ENCODE results near the gene PMS1.
"Not testable (repeated sequence)": the region's sequence is repeated elsewhere in the genome, so short reads cannot be mapped to it uniquely, and the experiment has no call there.

PMS1 gene

GRCh38 chr2:189830510-189830909 is 46.3 kb downstream of the PMS1 start:
- no peaks in the 10 kb centered on the region for H3K9me2 ChIP-seq (replicated peaks; ENCODE audit: low read depth, low read length)
- no peak overlapping the region for H3K9ac ChIP-seq (ENCODE audit: low read depth, low read length, poor library complexity, severe bottlenecking)
- no peaks in the 10 kb centered on the region for H3K27me3 ChIP-seq (ENCODE audit: insufficient read depth, low read length, poor library complexity, severe bottlenecking)
- no peaks in the 10 kb centered on the region for H3K79me2 ChIP-seq (ENCODE audit: insufficient read depth, low read length)
- H2AFZ ChIP-seq (ENCODE audit: low read length): no peak overlapping the region
- no peak overlapping the region for H3K4me3 ChIP-seq (ENCODE audit: low read length, poor library complexity, severe bottlenecking)
- TF ChIP-seq CTCF (conservative IDR thresholded peaks at IDR 0.05; ENCODE audit: low read length) (no peak), EZH2phosphoT487 (IDR thresholded peaks at IDR 0.05; ENCODE audit: borderline replicate concordance) (no peak)
- H3K36me3 ChIP-seq (ENCODE audit: insufficient read depth, low read length): peaks cover 11% of the 10 kb centered on the region; the same call in 1 of the 2 replicates
- H4K20me1 ChIP-seq (ENCODE audit: insufficient read depth, low read length, poor library complexity, severe bottlenecking): no peaks in the 10 kb centered on the region
- no peaks in the 10 kb centered on the region for H3F3A ChIP-seq (ENCODE audit: low read depth)
- no peaks in the 10 kb centered on the region for H3K9me3 ChIP-seq (ENCODE audit: insufficient read depth, low read depth, low read length)
- H3K4me2 ChIP-seq (ENCODE audit: low read depth, low read length, poor library complexity, severe bottlenecking): no peak overlapping the region
- H3K4me1 ChIP-seq (ENCODE audit: insufficient read depth, low read length, poor library complexity, severe bottlenecking): no peaks in the 10 kb centered on the region

GRCh38 chr2:189834059-189834458 is 49.8 kb downstream of the PMS1 start:
- no peak overlapping the region for H2AFZ ChIP-seq (ENCODE audit: low read length)
- H3F3A ChIP-seq (ENCODE audit: low read depth): no peaks in the 10 kb centered on the region
- TF ChIP-seq EZH2phosphoT487 (IDR thresholded peaks at IDR 0.05; ENCODE audit: borderline replicate concordance) (no peak), CTCF (conservative IDR thresholded peaks at IDR 0.05; ENCODE audit: low read length) (no peak)
- H3K79me2 ChIP-seq (ENCODE audit: insufficient read depth, low read length): no peaks in the 10 kb centered on the region
- H3K36me3 ChIP-seq (ENCODE audit: insufficient read depth, low read length): peaks cover 8% of the 10 kb centered on the region; the same call in 1 of the 2 replicates
- no peaks in the 10 kb centered on the region for H3K9me2 ChIP-seq (replicated peaks; ENCODE audit: low read depth, low read length)
- no peaks in the 10 kb centered on the region for H3K4me1 ChIP-seq (ENCODE audit: insufficient read depth, low read length, poor library complexity, severe bottlenecking)
- no peaks in the 10 kb centered on the region for H3K27me3 ChIP-seq (ENCODE audit: insufficient read depth, low read length, poor library complexity, severe bottlenecking)
- no peak overlapping the region for H3K4me2 ChIP-seq (ENCODE audit: low read depth, low read length, poor library complexity, severe bottlenecking)
- no peaks in the 10 kb centered on the region for H3K9me3 ChIP-seq (ENCODE audit: insufficient read depth, low read depth, low read length)
- no peak overlapping the region for H3K4me3 ChIP-seq (ENCODE audit: low read length, poor library complexity, severe bottlenecking)
- no peaks in the 10 kb centered on the region for H4K20me1 ChIP-seq (ENCODE audit: insufficient read depth, low read length, poor library complexity, severe bottlenecking)
- no peak overlapping the region for H3K9ac ChIP-seq (ENCODE audit: low read depth, low read length, poor library complexity, severe bottlenecking)

- H3K9me3 ChIP-seq (ENCODE audit: insufficient read depth, low read depth, low read length); H3K79me2 ChIP-seq (ENCODE audit: insufficient read depth, low read length); H3K9me2 ChIP-seq (replicated peaks; ENCODE audit: low read depth, low read length); H3K36me3 ChIP-seq (ENCODE audit: insufficient read depth, low read length); H3K9ac ChIP-seq (ENCODE audit: low read depth, low read length, poor library complexity, severe bottlenecking); H3K27me3 ChIP-seq (ENCODE audit: insufficient read depth, low read length, poor library complexity, severe bottlenecking); H3K4me1 ChIP-seq (ENCODE audit: insufficient read depth, low read length, poor library complexity, severe bottlenecking); H3K4me3 ChIP-seq (ENCODE audit: low read length, poor library complexity, severe bottlenecking); H3F3A ChIP-seq (ENCODE audit: low read depth); H4K20me1 ChIP-seq (ENCODE audit: insufficient read depth, low read length, poor library complexity, severe bottlenecking); H2AFZ ChIP-seq (ENCODE audit: low read length); H3K4me2 ChIP-seq (ENCODE audit: low read depth, low read length, poor library complexity, severe bottlenecking): not testable (repeated sequence)
Measured at GRCh38 chr2:189834642-189835041, 50.4 kb downstream of the PMS1 start.

GRCh38 chr2:189835855-189836558 is 51.8 kb downstream of the PMS1 start:
- no peaks in the 10 kb centered on the region for H3K27me3 ChIP-seq (ENCODE audit: insufficient read depth, low read length, poor library complexity, severe bottlenecking)
- H2AFZ ChIP-seq (ENCODE audit: low read length): no peak overlapping the region

More at GRCh38 chr2:189835855-189836558, 51.8 kb downstream of the PMS1 start:
- Histone ChIP-seq H3F3A (ENCODE audit: low read depth) (no peaks in the 10 kb centered on the region), H4K20me1 (ENCODE audit: insufficient read depth, low read length, poor library complexity, severe bottlenecking) (no peaks in the 10 kb centered on the region), H3K9ac (ENCODE audit: low read depth, low read length, poor library complexity, severe bottlenecking) (no peak overlapping the region), H3K9me2 (replicated peaks; ENCODE audit: low read depth, low read length) (no peaks in the 10 kb centered on the region), H3K4me1 (ENCODE audit: insufficient read depth, low read length, poor library complexity, severe bottlenecking) (no peaks in the 10 kb centered on the region), H3K4me2 (ENCODE audit: low read depth, low read length, poor library complexity, severe bottlenecking) (no peak overlapping the region), H3K4me3 (ENCODE audit: low read length, poor library complexity, severe bottlenecking) (no peak overlapping the region), H3K79me2 (ENCODE audit: insufficient read depth, low read length) (no peaks in the 10 kb centered on the region), H3K9me3 (ENCODE audit: insufficient read depth, low read depth, low read length) (no peaks in the 10 kb centered on the region), H3K36me3 (ENCODE audit: insufficient read depth, low read length) (no peaks in the 10 kb centered on the region)
- TF ChIP-seq CTCF (conservative IDR thresholded peaks at IDR 0.05; ENCODE audit: low read length): no peak
- TF ChIP-seq EZH2phosphoT487 (IDR thresholded peaks at IDR 0.05; ENCODE audit: borderline replicate concordance): no peak
